Activated CD4-positive, alpha-beta memory T cell treated with anti-CD3 and anti-CD28 coated beads for 36 hours (primary cell): ENCODE results near the gene TTC7B. TPM values are rescaled to one million over a fixed set of nuclear protein-coding genes. Genes with fewer than 3 reads are reported as not detected.

ENCODE experiments used
- CTCF ChIA-PET: fragments of 350-600 bp; sonication (Branson Sonifier 250); formaldehyde crosslinking; loops from one replicate; lab custom pipeline; 2021; ENCODE audit warnings: antibody characterized with exemption, inconsistent platforms; lab: Charles Lee
- POLR2A ChIA-PET: fragments of 350-600 bp; sonication (Branson Sonifier 250); formaldehyde crosslinking; loops from one replicate; lab custom pipeline; 2021; ENCODE audit warnings: antibody characterized with exemption; lab: Charles Lee
- DNase-seq: peaks from one replicate; pipeline ENCODE4 v3.0.0-alpha.2; 2020
- H3K27ac Mint-ChIP-seq: one replicate; pipeline ENCODE4 v1.8.0; 2021; ENCODE audit warnings: mixed read lengths
- H3K27me3 Mint-ChIP-seq: one replicate; pipeline ENCODE4 v1.8.0; 2021; ENCODE audit warnings: mixed read lengths
- H3K36me3 Mint-ChIP-seq: one replicate; pipeline ENCODE4 v1.8.0; 2021; ENCODE audit warnings: mixed read lengths
- H3K4me1 Mint-ChIP-seq: one replicate; pipeline ENCODE4 v1.8.0; 2021; ENCODE audit warnings: low read depth, mixed read lengths
- H3K4me3 Mint-ChIP-seq: one replicate; pipeline ENCODE4 v1.8.0; 2021; ENCODE audit warnings: mild to moderate bottlenecking, mixed read lengths
- H3K9me3 Mint-ChIP-seq: one replicate; pipeline ENCODE4 v1.8.0; 2021; ENCODE audit warnings: mixed read lengths
- intact Hi-C: fragments of 100-400 bp; cut with micrococcal nuclease; formaldehyde crosslinking; loops from one replicate; pipeline ENCODE4 v1.15.1; 2023
- total RNA-seq, 2 experiments: library from RNA; stranded (reverse); gene quantifications; one replicate each; pipeline ENCODE4 v1.2.3, GENCODE V29; 2021

TTC7B gene
- total RNA-seq, 2 experiments from 2014 or later, result 9.3 to 12.4 TPM

DNA sequence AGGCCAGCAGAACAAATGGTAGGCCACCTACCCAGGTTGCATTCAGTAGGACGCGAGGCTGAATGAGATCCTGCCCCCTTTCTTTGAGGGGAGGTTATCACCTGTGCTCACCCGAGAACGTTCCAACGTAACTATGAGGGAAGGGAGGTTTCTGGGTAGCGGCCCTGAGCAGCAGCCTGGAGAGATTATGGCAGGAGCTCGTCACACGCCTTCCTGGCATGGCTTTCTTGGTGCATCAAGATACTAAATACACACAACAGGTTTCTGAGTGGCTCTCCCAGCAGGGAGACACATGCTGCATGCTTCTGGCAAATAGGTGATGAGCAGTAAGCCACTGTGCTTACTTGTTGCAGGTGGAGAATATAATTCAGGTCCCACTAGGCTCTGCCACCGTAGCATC, 271.7 kb downstream of the TTC7B start:
- Mint-ChIP-seq H3K27ac (no peak overlapping the region), H3K4me1 (no peaks in the 10 kb centered on the region), H3K27me3 (no peaks in the 10 kb centered on the region), H3K9me3 (no peaks in the 10 kb centered on the region), H3K4me3 (no peak overlapping the region), H3K36me3 (no peaks in the 10 kb centered on the region)
- ChIA-PET CTCF (no interaction called here), POLR2A (no interaction called here)
- no peak for DNase-seq
- intact Hi-C loops, result no loop called here

DNA sequence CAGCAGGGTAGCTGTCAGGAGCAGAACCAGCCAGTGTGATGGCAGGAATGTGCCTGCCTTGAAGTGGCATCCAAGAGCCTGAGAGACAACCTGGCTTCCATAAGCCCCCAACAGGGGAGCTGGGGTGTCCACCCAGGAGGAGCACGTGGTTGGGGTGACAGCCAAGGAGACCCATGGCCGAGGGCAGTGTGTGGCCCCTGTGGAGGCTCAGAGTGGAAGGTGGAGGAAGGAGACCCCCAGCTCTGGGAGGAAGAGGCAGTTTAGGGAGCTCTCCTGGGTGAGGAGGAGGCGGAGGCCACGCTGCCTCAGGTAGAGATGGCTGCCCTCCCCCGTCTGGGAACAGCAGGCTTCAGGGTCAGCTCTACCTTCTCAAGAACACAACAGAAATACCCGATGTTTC, 272.4 kb downstream of the TTC7B start:
- CTCF ChIA-PET, result no interaction called here
- Mint-ChIP-seq H3K4me3 (no peak overlapping the region), H3K27ac (no peak overlapping the region), H3K9me3 (no peaks in the 10 kb centered on the region), H3K36me3 (no peaks in the 10 kb centered on the region), H3K27me3 (no peaks in the 10 kb centered on the region), H3K4me1 (no peaks in the 10 kb centered on the region)
- intact Hi-C loops, result no loop called here
- DNase-seq, result no peak
- POLR2A ChIA-PET, result no interaction called here

GRCh38 chr14:90541076-90541634, 275.1 kb downstream of the TTC7B start:
- Mint-ChIP-seq H3K4me1 (no peaks in the 10 kb centered on the region), H3K27me3 (no peaks in the 10 kb centered on the region), H3K36me3 (no peaks in the 10 kb centered on the region), H3K27ac (no peak overlapping the region), H3K9me3 (no peaks in the 10 kb centered on the region), H3K4me3 (no peak overlapping the region)
- intact Hi-C loops, result no loop called here
- no peak for DNase-seq
- ChIA-PET CTCF (no interaction called here), POLR2A (no interaction called here)

DNA sequence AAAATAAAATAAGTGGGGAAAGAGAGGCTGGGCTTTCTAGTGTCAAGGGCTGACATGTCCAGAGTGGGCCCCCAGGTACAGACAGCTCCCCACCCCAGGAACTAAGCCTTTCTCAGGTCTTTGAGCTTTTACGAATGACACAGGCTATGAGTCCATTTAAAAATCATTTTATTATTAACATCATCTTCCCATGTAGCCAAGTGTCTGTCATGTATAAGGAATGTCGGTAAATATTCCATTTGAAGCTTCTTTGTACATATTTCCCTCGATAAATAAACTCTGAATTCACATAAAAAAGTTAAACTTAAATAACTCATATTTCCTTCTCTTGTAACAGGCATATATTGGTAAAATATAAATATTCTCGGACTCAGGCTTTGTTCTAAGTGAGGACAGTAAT, 275.8 kb downstream of the TTC7B start:
- Mint-ChIP-seq H3K36me3 (no peaks in the 10 kb centered on the region), H3K27me3 (no peaks in the 10 kb centered on the region), H3K9me3 (no peaks in the 10 kb centered on the region), H3K4me3 (no peak overlapping the region), H3K4me1 (no peaks in the 10 kb centered on the region), H3K27ac (no peak overlapping the region)
- ChIA-PET POLR2A (no interaction called here), CTCF (no interaction called here)
- no peak for DNase-seq
- intact Hi-C loops, result no loop called here

- no peak for DNase-seq
- Mint-ChIP-seq H3K36me3 (no peaks in the 10 kb centered on the region), H3K9me3 (no peaks in the 10 kb centered on the region), H3K27me3 (no peaks in the 10 kb centered on the region), H3K4me1 (no peaks in the 10 kb centered on the region), H3K27ac (no peak overlapping the region), H3K4me3 (no peak overlapping the region)
- ChIA-PET POLR2A (no interaction called here), CTCF (no interaction called here)
- intact Hi-C loops, result no loop called here
Measured at GRCh38 chr14:90539996-90540395, 276.2 kb downstream of the TTC7B start.

DNA sequence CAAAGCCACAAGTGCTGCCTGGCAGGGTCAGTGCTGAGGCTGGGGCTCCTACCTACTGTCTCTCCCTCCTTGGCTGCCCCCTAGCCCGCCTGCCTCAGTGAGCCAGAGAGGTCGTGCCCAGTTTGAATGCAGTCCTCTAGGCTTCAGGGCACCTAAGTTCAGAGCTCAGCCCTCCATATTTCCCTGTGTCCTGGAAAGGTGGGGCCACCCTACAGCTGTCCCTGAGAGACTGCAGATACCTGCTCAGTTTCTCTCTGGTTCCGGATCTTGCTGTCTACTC, 276.8 kb downstream of the TTC7B start:
- no peak for DNase-seq

GRCh38 chr14:90538716-90539495, 277.3 kb downstream of the TTC7B start:
- no peak for DNase-seq
- no peaks in the 10 kb centered on the region for H3K9me3 Mint-ChIP-seq
- no peak overlapping the region for H3K27ac Mint-ChIP-seq
- POLR2A ChIA-PET, result no interaction called here
- no peak overlapping the region for H3K4me3 Mint-ChIP-seq
- CTCF ChIA-PET, result no interaction called here
- H3K27me3 Mint-ChIP-seq, result no peaks in the 10 kb centered on the region
- H3K4me1 Mint-ChIP-seq, result no peaks in the 10 kb centered on the region
- intact Hi-C loops, result no loop called here
- no peaks in the 10 kb centered on the region for H3K36me3 Mint-ChIP-seq

More for the DNA sequence above, 276.8 kb downstream of the TTC7B start:
- Mint-ChIP-seq H3K9me3 (no peaks in the 10 kb centered on the region), H3K4me1 (no peaks in the 10 kb centered on the region), H3K27me3 (no peaks in the 10 kb centered on the region), H3K36me3 (no peaks in the 10 kb centered on the region), H3K4me3 (no peak overlapping the region), H3K27ac (no peak overlapping the region)
- intact Hi-C loops, result no loop called here
- POLR2A ChIA-PET, result no interaction called here
- CTCF ChIA-PET, result no interaction called here

GRCh38 chr14:90538095-90538494, 278.1 kb downstream of the TTC7B start:
- H3K4me3 Mint-ChIP-seq, result no peak overlapping the region
- ChIA-PET CTCF (no interaction called here), POLR2A (no interaction called here)
- H3K9me3 Mint-ChIP-seq, result no peaks in the 10 kb centered on the region
- intact Hi-C loops, result no loop called here
- no peaks in the 10 kb centered on the region for H3K4me1 Mint-ChIP-seq
- H3K36me3 Mint-ChIP-seq, result no peaks in the 10 kb centered on the region
- no peaks in the 10 kb centered on the region for H3K27me3 Mint-ChIP-seq
- no peak for DNase-seq
- H3K27ac Mint-ChIP-seq, result no peak overlapping the region

DNA sequence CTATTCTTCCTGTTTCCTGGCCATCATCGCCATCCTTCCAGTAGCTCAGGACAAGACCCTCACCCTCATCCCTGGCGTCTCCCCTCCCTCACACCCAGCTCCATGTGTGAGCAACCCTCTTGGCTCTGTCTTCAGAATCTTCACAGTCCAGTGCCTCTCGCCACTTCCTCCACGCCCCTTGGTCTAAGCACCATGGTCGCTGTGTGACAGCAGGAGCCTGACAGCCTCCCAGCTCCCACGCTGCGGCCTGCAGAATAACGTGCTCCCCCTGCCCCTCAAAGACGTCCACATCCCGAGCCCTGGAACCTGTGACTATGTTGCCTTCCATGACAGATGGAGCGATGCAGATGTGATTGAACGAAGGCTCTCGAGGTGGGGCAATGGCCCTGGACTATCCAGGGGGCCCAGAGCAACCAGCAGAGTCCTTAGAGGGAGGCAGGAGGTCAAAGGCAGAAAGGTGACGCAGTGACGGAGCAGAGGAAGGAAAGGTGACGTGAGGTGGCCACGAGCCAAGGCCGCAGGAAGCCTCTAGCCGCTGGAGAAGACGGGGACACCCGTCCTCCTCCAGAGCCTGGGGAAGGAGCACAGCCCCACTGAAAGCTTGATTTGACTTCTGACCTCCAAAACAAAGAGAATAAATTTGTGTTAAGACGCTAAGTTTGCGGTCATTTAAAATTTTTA, 279.6 kb downstream of the TTC7B start:
- no peaks in the 10 kb centered on the region for H3K9me3 Mint-ChIP-seq
- DNase-seq, result no peak
- H3K4me3 Mint-ChIP-seq, result no peak overlapping the region
- ChIA-PET CTCF (no interaction called here), POLR2A (no interaction called here)
- intact Hi-C loops, result no loop called here
- no peaks in the 10 kb centered on the region for H3K27me3 Mint-ChIP-seq
- H3K27ac Mint-ChIP-seq, result no peak overlapping the region
- no peaks in the 10 kb centered on the region for H3K36me3 Mint-ChIP-seq
- H3K4me1 Mint-ChIP-seq, result no peaks in the 10 kb centered on the region

- CTCF ChIA-PET, result no interaction called here
- DNase-seq, result no peak
- Mint-ChIP-seq H3K27ac (no peak overlapping the region), H3K4me1 (no peaks in the 10 kb centered on the region), H3K9me3 (no peaks in the 10 kb centered on the region), H3K27me3 (no peaks in the 10 kb centered on the region), H3K36me3 (no peaks in the 10 kb centered on the region), H3K4me3 (no peak overlapping the region)
- intact Hi-C loops, result no loop called here
- POLR2A ChIA-PET, result no interaction called here
Measured at GRCh38 chr14:90536092-90536491, 280.1 kb downstream of the TTC7B start.

DNA sequence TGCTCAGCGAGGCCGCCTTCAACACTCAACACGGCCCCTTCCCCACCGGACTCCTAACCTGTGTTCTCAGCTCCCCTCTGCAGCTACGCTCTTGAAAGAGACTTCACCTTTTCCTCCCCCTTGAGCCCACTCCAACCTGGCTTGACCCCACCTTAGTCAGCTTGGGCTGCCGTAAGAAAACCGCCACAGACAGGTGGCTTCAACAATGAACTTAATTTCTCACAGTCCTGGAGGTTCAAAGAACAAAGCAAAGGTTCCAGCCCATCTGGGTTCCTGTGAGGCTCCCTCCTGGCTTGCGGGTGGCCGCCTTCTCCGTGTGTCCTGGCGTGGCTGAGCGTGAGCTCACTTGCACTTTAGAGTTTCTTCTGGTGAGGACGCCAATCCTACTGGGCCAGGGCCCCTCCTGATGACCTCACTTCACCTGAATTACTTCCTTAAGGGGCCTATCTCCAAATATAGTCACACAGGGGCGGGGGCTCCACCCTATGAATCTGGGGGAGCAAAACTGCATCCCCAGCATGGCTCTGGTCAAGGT, 280.6 kb downstream of the TTC7B start:
- ChIA-PET CTCF (no interaction called here), POLR2A (no interaction called here)
- no peaks in the 10 kb centered on the region for H3K36me3 Mint-ChIP-seq
- H3K9me3 Mint-ChIP-seq, result no peaks in the 10 kb centered on the region
- DNase-seq, result no peak
- H3K27ac Mint-ChIP-seq, result no peak overlapping the region
- no peaks in the 10 kb centered on the region for H3K4me1 Mint-ChIP-seq
- no peak overlapping the region for H3K4me3 Mint-ChIP-seq
- H3K27me3 Mint-ChIP-seq, result no peaks in the 10 kb centered on the region
- intact Hi-C loops, result no loop called here

DNA sequence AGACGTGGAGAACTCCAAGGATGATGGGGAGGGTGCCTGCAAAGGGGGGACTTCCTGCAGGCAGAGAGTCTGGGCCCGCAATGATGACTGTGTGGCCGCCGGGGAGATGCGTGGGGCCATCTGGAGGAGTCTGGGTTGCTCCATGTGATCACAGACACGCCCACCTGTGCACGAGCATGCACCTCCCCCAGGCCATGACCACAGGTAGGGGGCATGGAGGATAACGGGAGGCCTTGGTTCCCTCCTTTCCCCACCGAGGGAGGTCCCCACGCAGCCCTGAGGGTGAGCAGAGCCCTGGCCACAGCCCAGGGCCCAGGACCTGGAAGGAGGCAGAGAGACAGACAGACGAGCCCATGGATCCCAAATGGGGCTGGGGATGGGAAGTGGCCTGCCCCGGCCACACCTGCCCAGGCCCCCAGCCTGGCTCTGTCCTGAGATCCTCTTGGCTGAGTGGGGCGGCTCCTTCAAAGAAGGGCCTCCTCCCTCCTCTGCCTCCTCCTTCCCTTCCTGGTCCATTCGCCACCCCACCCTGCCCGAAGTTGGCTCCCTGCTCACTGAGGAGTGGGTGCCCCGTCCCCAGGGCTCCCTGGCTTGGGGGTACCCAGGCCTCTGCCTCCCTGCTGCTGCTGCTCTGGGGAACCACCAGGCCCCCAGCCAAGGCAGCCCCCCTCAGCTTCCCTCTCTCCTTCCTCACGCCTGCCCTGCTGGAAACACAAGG, 281.2 kb downstream of the TTC7B start:
- no peaks in the 10 kb centered on the region for H3K9me3 Mint-ChIP-seq
- ChIA-PET POLR2A (no interaction called here), CTCF (no interaction called here)
- DNase-seq, result no peak
- no peaks in the 10 kb centered on the region for H3K36me3 Mint-ChIP-seq
- no peaks in the 10 kb centered on the region for H3K4me1 Mint-ChIP-seq
- intact Hi-C loops, result no loop called here
- no peak overlapping the region for H3K27ac Mint-ChIP-seq
- H3K27me3 Mint-ChIP-seq, result no peaks in the 10 kb centered on the region
- H3K4me3 Mint-ChIP-seq, result no peak overlapping the region
